ENCODE measurements around the gene KCTD17. TPM values are rescaled to one million over a fixed set of nuclear protein-coding genes. Genes with fewer than 3 reads are reported as not detected.

Gene KCTD17
- total RNA-seq, 1 donor from 2014 or later: 19.2 TPM

- TF ChIP-seq CTCF (IDR thresholded peaks at IDR 0.05): no peak
- Histone ChIP-seq H3K9me3 (no peaks in the 10 kb centered on the region), H3K36me3 (peaks cover 20% of the 10 kb centered on the region), H3K4me1 (no peaks in the 10 kb centered on the region), H3K4me3 (no peak overlapping the region), H3K27me3 (no peaks in the 10 kb centered on the region), H3K27ac (no peak overlapping the region)
- DNase-seq (no peak), ATAC-seq (no peak)
- intact Hi-C loops (cut with DNase I): no loop called here
Measured at GRCh38 chr22:37057796-37058510, 6.4 kb downstream of the KCTD17 start.

DNA sequence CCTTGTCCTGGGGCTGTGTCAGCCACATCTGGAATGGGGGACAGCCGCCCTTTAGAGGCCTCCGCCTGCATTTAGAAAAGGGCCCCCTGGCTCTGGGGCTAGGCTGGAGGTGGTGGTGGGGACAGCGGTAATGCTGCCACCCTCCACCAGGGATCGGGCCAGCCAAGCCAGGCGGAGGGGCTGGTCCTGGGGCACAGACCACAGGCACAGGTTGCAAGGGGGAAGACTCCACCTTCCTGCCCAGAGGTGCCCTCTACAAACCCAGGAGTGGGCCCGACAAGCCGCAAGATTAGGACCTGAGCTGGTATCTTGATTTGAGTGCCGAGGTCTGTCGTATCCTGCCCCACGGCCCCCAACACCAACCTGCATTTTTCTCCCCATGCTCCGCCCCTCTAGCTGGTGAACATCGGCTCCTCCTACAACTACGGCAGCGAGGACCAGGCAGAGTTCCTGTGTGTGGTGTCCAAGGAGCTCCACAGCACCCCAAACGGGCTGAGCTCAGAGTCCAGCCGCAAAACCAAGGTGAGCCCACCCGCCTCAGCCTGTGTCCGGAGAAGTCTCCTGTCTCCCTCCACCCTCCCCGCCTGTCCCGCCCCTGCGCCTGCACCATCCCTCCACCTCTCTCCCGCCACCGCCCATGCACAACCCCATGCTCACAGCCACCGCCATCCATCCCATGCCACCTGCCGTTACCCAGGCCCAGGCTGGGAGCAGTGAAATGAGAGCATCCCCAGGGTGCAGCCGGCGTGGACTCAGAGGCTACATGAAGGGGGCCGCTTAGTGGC, 7.6 kb downstream of the KCTD17 start:
- no peak for TF ChIP-seq CTCF (IDR thresholded peaks at IDR 0.05)
- Histone ChIP-seq H3K27me3 (no peaks in the 10 kb centered on the region), H3K4me1 (no peaks in the 10 kb centered on the region), H3K4me3 (no peak overlapping the region), H3K27ac (no peak overlapping the region), H3K9me3 (no peaks in the 10 kb centered on the region), H3K36me3 (peaks cover 20% of the 10 kb centered on the region)
- DNase-seq: peak; percentile 61
- intact Hi-C loops (cut with DNase I): no loop called here
- no peak for ATAC-seq

GRCh38 chr22:37059876-37060449, 8.4 kb downstream of the KCTD17 start:
- intact Hi-C loops (cut with DNase I): no loop called here
- no peaks in the 10 kb centered on the region for H3K27me3 ChIP-seq
- DNase-seq (no peak), ATAC-seq (no peak)
- H3K36me3 ChIP-seq: peaks cover 20% of the 10 kb centered on the region
- H3K27ac ChIP-seq: no peak overlapping the region
- no peaks in the 10 kb centered on the region for H3K9me3 ChIP-seq
- no peaks in the 10 kb centered on the region for H3K4me1 ChIP-seq
- no peak for TF ChIP-seq CTCF (IDR thresholded peaks at IDR 0.05)
- H3K4me3 ChIP-seq: no peak overlapping the region

- no peak for ATAC-seq
- intact Hi-C loops (cut with DNase I): no loop called here
- Histone ChIP-seq H3K9me3 (no peaks in the 10 kb centered on the region), H3K27ac (no peak overlapping the region), H3K4me1 (no peaks in the 10 kb centered on the region), H3K27me3 (no peaks in the 10 kb centered on the region), H3K4me3 (no peak overlapping the region), H3K36me3 (peaks cover 16% of the 10 kb centered on the region)
- no peak for DNase-seq
- TF ChIP-seq CTCF (IDR thresholded peaks at IDR 0.05): no peak
Measured at GRCh38 chr22:37060801-37061610, 9.5 kb downstream of the KCTD17 start.

DNA sequence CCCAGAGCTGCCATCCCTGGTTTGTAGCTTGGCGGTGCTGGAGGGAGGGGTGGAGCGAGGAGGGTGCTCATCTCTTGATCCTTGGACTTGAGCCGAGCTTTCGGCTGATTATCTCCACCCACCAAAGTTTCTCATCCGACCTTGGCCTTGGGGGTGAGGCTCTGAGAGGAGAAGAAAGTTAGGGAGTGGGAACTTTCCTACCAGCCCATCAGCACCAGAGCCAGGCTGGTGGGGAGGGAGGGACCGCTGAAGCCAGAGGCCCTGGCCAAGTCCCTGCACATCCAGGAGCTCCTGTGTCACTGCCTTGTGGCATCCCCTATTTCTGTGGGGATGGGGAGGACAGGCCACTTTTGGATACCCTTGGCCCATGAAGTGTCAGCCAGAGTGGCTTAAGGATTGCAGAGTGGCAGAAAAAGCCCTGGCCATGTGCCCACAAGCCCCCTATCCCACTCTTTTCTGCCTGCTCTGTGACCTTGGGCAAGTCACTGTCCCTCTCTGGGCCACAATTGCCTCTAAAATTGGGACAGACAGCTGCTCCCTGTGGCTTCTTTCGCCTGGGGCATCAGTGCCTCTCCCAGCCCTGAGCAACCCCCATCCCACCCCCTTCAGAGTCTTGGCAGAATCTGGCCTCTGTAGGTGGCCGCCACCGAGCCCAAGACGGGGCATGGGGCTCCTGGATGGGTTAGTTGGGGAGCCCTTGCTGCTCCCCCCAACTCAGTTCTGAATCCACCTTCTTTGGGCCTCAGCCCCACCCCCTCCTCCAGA, 10.3 kb downstream of the KCTD17 start:
- Histone ChIP-seq H3K27ac (no peak overlapping the region), H3K4me3 (no peak overlapping the region), H3K4me1 (no peaks in the 10 kb centered on the region), H3K9me3 (no peaks in the 10 kb centered on the region), H3K36me3 (peaks cover 16% of the 10 kb centered on the region), H3K27me3 (no peaks in the 10 kb centered on the region)
- ATAC-seq (no peak), DNase-seq (no peak)
- no peak for TF ChIP-seq CTCF (IDR thresholded peaks at IDR 0.05)
- intact Hi-C loops (cut with DNase I): no loop called here
